ENCODE measurements around the gene CDK15.

- TF ChIP-seq ZNF629 (tag by site-specific recombination; IDR thresholded peaks at IDR 0.05) (no peak), PRDM6 (tag by site-specific recombination; IDR thresholded peaks at IDR 0.05) (no peak), ZNF174 (tag by site-specific recombination; IDR thresholded peaks at IDR 0.05) (no peak), ZNF488 (tag by site-specific recombination; IDR thresholded peaks at IDR 0.05) (no peak), ZNF354C (tag by site-specific recombination; IDR thresholded peaks at IDR 0.05; ENCODE audit: borderline replicate concordance, low read depth) (no peak), ZNF639 (tag by site-specific recombination; IDR thresholded peaks at IDR 0.05) (no peak)
- TF ChIP-seq, protein P1, sequence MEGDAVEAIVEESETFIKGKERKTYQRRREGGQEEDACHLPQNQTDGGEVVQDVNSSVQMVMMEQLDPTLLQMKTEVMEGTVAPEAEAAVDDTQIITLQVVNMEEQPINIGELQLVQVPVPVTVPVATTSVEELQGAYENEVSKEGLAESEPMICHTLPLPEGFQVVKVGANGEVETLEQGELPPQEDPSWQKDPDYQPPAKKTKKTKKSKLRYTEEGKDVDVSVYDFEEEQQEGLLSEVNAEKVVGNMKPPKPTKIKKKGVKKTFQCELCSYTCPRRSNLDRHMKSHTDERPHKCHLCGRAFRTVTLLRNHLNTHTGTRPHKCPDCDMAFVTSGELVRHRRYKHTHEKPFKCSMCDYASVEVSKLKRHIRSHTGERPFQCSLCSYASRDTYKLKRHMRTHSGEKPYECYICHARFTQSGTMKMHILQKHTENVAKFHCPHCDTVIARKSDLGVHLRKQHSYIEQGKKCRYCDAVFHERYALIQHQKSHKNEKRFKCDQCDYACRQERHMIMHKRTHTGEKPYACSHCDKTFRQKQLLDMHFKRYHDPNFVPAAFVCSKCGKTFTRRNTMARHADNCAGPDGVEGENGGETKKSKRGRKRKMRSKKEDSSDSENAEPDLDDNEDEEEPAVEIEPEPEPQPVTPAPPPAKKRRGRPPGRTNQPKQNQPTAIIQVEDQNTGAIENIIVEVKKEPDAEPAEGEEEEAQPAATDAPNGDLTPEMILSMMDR (tag by site-specific recombination; IDR thresholded peaks at IDR 0.05): no peak
Measured at GRCh38 chr2:201758234-201758633, 48.1 kb upstream of the CDK15 start.

Data from HEK293 (cell line).